ENCODE data around the gene PRDM2.

GRCh38 chr1:13798120-13798519 is 98.1 kb downstream of the PRDM2 start:
- TF ChIP-seq CTCF (IDR thresholded peaks at IDR 0.05; ENCODE audit: low read depth, low read length), result no peak
- no peak for TF ChIP-seq MAX (IDR thresholded peaks at IDR 0.05; ENCODE audit: low read depth, low read length)
- TF ChIP-seq POLR2A (IDR thresholded peaks at IDR 0.05; ENCODE audit: extremely low read depth, insufficient read length), result no peak
- TF ChIP-seq MYC (IDR thresholded peaks at IDR 0.05; ENCODE audit: low read depth, low read length), result no peak

Data from NB4 (cell line).